Thyroid gland (tissue), 4 donors: ENCODE measurements around the gene EML4.

Experiments used
- CTCF ChIP-seq, 6 experiments: fragments of 200-600 bp in 3 of 6; fragments of 450-650 bp in 3 of 6; sonication (generic) in 3 of 6; IDR thresholded peaks; one replicate each; pipeline ENCODE4 v1.5.1; 2016 to 2019; ENCODE audit warnings: antibody characterized with exemption in 6 of 6, mild to moderate bottlenecking in 2 of 6, inconsistent platforms in 1 of 6, moderate library complexity in 1 of 6
- POLR2A ChIP-seq, 2 donors: fragments of 450-650 bp; IDR thresholded peaks; one replicate each; pipeline ENCODE4 v1.6.1; 2017; ENCODE audit warnings: antibody characterized with exemption in 2 of 2, mild to moderate bottlenecking in 2 of 2, moderate library complexity in 1 of 2

- no peak for TF ChIP-seq CTCF (IDR thresholded peaks at IDR 0.05)
- no peak for TF ChIP-seq POLR2A (IDR thresholded peaks at IDR 0.05)
These were observed 2.3 kb downstream of the EML4 start for GRCh38 chr2:42171396-42171980.
